GM12878 (cell line): Measurements from ENCODE around the gene NEU1. TPM values are rescaled to one million over a fixed set of nuclear protein-coding genes. Genes with fewer than 3 reads are reported as not detected.
A peak's percentile ranks its signal among the peaks of the same experiment; 100 is the strongest.

ENCODE experiments used
- CHD1 ChIP-seq: IDR thresholded peaks from 2 replicates; pipeline ENCODE4 v1.6.1; 2012; ENCODE audit warnings: low read depth, low read length, improper control_type of control experiment
- EGR1 ChIP-seq, 2 experiments: IDR thresholded peaks; 1 replicate in 1 of 2; 2 replicates in 1 of 2; pipeline ENCODE4 v1.6.1; 2011 to 2012; ENCODE audit warnings: low read depth in 2 of 2, low read length in 2 of 2, borderline replicate concordance in 1 of 2, mild to moderate bottlenecking in 1 of 2, moderate library complexity in 1 of 2
- FOS ChIP-seq: IDR thresholded peaks from 3 replicates; pipeline ENCODE4 v1.6.1; 2011; ENCODE audit warnings: borderline replicate concordance; ENCODE audit not compliant: insufficient read length; ENCODE audit errors: extremely low read depth
- HDGF ChIP-seq: fragments of 450-650 bp; IDR thresholded peaks from 2 replicates; pipeline ENCODE4 v1.6.1; 2016; ENCODE audit warnings: antibody characterized with exemption
- IKZF1 ChIP-seq: fragments of 450-650 bp; conservative IDR thresholded peaks from 2 replicates; pipeline ENCODE4 v1.6.1; 2017; ENCODE audit warnings: antibody characterized with exemption, mild to moderate bottlenecking
- LARP7 ChIP-seq: fragments of 450-650 bp; IDR thresholded peaks from 2 replicates; pipeline ENCODE4 v1.6.1; 2017; ENCODE audit warnings: mild to moderate bottlenecking
- MAX ChIP-seq: IDR thresholded peaks from 2 replicates; pipeline ENCODE4 v1.6.1; 2012; ENCODE audit warnings: low read depth, low read length, improper control_type of control experiment
- MEF2B ChIP-seq: fragments of 450-650 bp; IDR thresholded peaks from 2 replicates; pipeline ENCODE4 v1.6.1; 2018; ENCODE audit warnings: mild to moderate bottlenecking, moderate library complexity; ENCODE audit not compliant: partially characterized antibody, poor library complexity, severe bottlenecking
- MXI1 ChIP-seq: fragments of 150-350 bp; IDR thresholded peaks from 2 replicates; pipeline ENCODE4 v1.6.1; 2011; ENCODE audit warnings: low read depth, mild to moderate bottlenecking, inconsistent platforms, low read length, improper control_type of control experiment
- NKRF ChIP-seq: fragments of 450-650 bp; conservative IDR thresholded peaks from 2 replicates; pipeline ENCODE4 v1.6.1; 2017; ENCODE audit warnings: mild to moderate bottlenecking, moderate library complexity
- NR2F1 ChIP-seq: fragments of 450-650 bp; conservative IDR thresholded peaks from 2 replicates; pipeline ENCODE4 v1.6.1; 2017; ENCODE audit warnings: mild to moderate bottlenecking
- NRF1 ChIP-seq: conservative IDR thresholded peaks from 2 replicates; pipeline ENCODE4 v1.6.1; 2011; ENCODE audit warnings: mild to moderate bottlenecking, low read depth, low read length, improper control_type of control experiment
- PBX3 ChIP-seq: IDR thresholded peaks from 2 replicates; pipeline ENCODE4 v1.6.1; 2011; ENCODE audit warnings: mild to moderate bottlenecking, low read depth, low read length, moderate library complexity; ENCODE audit not compliant: insufficient replicate concordance
- REST ChIP-seq: IDR thresholded peaks from 2 replicates; pipeline ENCODE4 v1.6.1; 2012; ENCODE audit warnings: mild to moderate bottlenecking, low read depth, low read length
- SIN3A ChIP-seq: IDR thresholded peaks from 2 replicates; pipeline ENCODE4 v1.6.1; 2012; ENCODE audit warnings: low read depth, low read length, improper control_type of control experiment
- SP1 ChIP-seq: IDR thresholded peaks from one replicate; pipeline ENCODE4 v1.6.1; 2011; ENCODE audit warnings: low read depth, low read length
- STAT1 ChIP-seq: fragments of 450-650 bp; conservative IDR thresholded peaks from 2 replicates; pipeline ENCODE4 v1.6.1; 2014; ENCODE audit warnings: antibody characterized with exemption, mild to moderate bottlenecking
- YY1 ChIP-seq: IDR thresholded peaks from 2 replicates; pipeline ENCODE4 v1.6.1; 2011; ENCODE audit warnings: low read depth, mild to moderate bottlenecking, low read length
- polyA plus RNA-seq, 11 experiments: library from polyadenylated mRNA; depleted of rRNA in 4 of 11; unstranded in 6 of 11; stranded (reverse) in 5 of 11; fragments of >200 nt; fragmentation: Nextera tagmentation in 4 of 11; fragmentation: Illumina TruSeq in 1 of 11; extraction: Ambion mirVana in 4 of 11; extraction: Trizol in 1 of 11; gene quantifications; 1 replicate in 1 of 11; 2 replicates in 10 of 11; pipeline versions ENCODE4 v1.2.1 to v1.2.3, GENCODE V29; 2011 to 2016; ENCODE audit warnings: inconsistent platforms in 2 of 11, missing spikeins in 2 of 11, low read depth in 1 of 11
- total RNA-seq, 4 experiments: library from RNA; depleted of rRNA in 3 of 4; stranded (reverse); fragments of >200 nt in 3 of 4; fragmentation: Illumina TruSeq in 1 of 4; extraction: Trizol in 1 of 4; gene quantifications; 2 replicates each; pipeline versions ENCODE4 v1.2.1 to v1.2.3, GENCODE V29; 2013 to 2021
- TF ChIP-seq, protein P1 (sequence below): fragments of 450-650 bp; formaldehyde crosslinking; IDR thresholded peaks from 2 replicates; pipeline ENCODE4 v1.4.0; 2020; ENCODE audit warnings: mild to moderate bottlenecking, moderate library complexity

Gene NEU1
- total and polyA plus RNA-seq, 10 of the 15 experiments (the other 5 are each of a cell fraction or from before 2014, with no cell fraction given): 7.2 to 26.9 (median 21.6) TPM

GRCh38 chr6:31901953-31902643 lies 39.5 kb upstream of the NEU1 start, which contains the start of gene ZBTB12 (continued):
- peak; percentile 54 for TF ChIP-seq NKRF
- peak; percentile 23 for TF ChIP-seq SP1
- TF ChIP-seq IKZF1: peak; percentile 87; the same call in 1 of the 2 replicates
- no peak for TF ChIP-seq REST
- TF ChIP-seq, protein P1, sequence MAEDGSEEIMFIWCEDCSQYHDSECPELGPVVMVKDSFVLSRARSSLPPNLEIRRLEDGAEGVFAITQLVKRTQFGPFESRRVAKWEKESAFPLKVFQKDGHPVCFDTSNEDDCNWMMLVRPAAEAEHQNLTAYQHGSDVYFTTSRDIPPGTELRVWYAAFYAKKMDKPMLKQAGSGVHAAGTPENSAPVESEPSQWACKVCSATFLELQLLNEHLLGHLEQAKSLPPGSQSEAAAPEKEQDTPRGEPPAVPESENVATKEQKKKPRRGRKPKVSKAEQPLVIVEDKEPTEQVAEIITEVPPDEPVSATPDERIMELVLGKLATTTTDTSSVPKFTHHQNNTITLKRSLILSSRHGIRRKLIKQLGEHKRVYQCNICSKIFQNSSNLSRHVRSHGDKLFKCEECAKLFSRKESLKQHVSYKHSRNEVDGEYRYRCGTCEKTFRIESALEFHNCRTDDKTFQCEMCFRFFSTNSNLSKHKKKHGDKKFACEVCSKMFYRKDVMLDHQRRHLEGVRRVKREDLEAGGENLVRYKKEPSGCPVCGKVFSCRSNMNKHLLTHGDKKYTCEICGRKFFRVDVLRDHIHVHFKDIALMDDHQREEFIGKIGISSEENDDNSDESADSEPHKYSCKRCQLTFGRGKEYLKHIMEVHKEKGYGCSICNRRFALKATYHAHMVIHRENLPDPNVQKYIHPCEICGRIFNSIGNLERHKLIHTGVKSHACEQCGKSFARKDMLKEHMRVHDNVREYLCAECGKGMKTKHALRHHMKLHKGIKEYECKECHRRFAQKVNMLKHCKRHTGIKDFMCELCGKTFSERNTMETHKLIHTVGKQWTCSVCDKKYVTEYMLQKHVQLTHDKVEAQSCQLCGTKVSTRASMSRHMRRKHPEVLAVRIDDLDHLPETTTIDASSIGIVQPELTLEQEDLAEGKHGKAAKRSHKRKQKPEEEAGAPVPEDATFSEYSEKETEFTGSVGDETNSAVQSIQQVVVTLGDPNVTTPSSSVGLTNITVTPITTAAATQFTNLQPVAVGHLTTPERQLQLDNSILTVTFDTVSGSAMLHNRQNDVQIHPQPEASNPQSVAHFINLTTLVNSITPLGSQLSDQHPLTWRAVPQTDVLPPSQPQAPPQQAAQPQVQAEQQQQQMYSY: no peak
- peak; percentile 53 to 99 for TF ChIP-seq EGR1 (IDR thresholded peaks at IDR 0.05; ENCODE audit: borderline replicate concordance in 1 of 2, low read depth in 2 of 2, low read length in 2 of 2)
- peak; percentile 61 for TF ChIP-seq MXI1
- 0 out of 2 replicates have a peak, but pooled peaks have one; percentile 41 for TF ChIP-seq SIN3A
- TF ChIP-seq PBX3: no peak
- TF ChIP-seq CHD1: no peak
- TF ChIP-seq MAX: 0 out of 2 replicates have a peak, but pooled peaks have one; percentile 32
- TF ChIP-seq MEF2B: peak; percentile 12
- peak; percentile 39; the same call in 1 of the 2 replicates for TF ChIP-seq NRF1
- TF ChIP-seq HDGF: no peak
- peak; percentile 22; the same call in 1 of the 2 replicates for TF ChIP-seq NR2F1
- TF ChIP-seq YY1: 0 out of 2 replicates have a peak, but pooled peaks have one; percentile 26
- no peak for TF ChIP-seq FOS
- peak; percentile 88; the same call in 1 of the 2 replicates for TF ChIP-seq STAT1
- peak; percentile 74; the same call in 1 of the 2 replicates for TF ChIP-seq LARP7
